ENCODE measurements around the gene KLHL28.

DNA sequence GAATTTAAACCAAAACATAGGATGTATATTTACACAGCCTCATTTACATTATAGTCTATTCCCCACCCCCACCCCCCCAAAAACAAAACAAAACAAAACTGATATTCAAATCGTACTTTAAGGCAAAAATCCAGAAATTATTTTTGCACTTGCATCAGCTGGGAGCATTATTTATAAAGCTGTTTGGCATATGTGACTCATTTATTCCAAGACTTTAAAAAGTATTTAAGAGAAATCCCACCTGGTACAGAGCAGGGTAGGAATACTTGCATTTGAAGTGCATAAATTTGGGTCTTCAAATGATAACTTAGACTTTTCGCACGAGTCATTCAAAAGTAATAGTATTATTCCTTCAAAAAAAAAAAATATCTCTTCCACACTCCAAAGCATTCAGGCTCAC lies 1.1 kb downstream of the KLHL28 start:
- TF ChIP-seq, protein P1, sequence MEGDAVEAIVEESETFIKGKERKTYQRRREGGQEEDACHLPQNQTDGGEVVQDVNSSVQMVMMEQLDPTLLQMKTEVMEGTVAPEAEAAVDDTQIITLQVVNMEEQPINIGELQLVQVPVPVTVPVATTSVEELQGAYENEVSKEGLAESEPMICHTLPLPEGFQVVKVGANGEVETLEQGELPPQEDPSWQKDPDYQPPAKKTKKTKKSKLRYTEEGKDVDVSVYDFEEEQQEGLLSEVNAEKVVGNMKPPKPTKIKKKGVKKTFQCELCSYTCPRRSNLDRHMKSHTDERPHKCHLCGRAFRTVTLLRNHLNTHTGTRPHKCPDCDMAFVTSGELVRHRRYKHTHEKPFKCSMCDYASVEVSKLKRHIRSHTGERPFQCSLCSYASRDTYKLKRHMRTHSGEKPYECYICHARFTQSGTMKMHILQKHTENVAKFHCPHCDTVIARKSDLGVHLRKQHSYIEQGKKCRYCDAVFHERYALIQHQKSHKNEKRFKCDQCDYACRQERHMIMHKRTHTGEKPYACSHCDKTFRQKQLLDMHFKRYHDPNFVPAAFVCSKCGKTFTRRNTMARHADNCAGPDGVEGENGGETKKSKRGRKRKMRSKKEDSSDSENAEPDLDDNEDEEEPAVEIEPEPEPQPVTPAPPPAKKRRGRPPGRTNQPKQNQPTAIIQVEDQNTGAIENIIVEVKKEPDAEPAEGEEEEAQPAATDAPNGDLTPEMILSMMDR (IDR thresholded peaks at IDR 0.05; ENCODE audit: poor library complexity), result no peak
- no peak for TF ChIP-seq EZH2 (IDR thresholded peaks at IDR 0.05; ENCODE audit: borderline replicate concordance)

Measured in hepatocyte (in vitro differentiated cells).